ENCODE data around the gene ARIH1. TPM values are rescaled to one million over a fixed set of nuclear protein-coding genes. Genes with fewer than 3 reads are reported as not detected.
"Not testable (repeated sequence)": the region's sequence is repeated elsewhere in the genome, so short reads cannot be mapped to it uniquely, and the experiment has no call there.

The ARIH1 gene
- total RNA-seq, 4 donors from 2014 or later, result 28.2 to 215 (median 53.7) TPM

GRCh38 chr15:72474912-72475628 lies 940 bp downstream of the ARIH1 start:
- DNase-seq, result peak; percentile 70
- TF ChIP-seq POLR2A (IDR thresholded peaks at IDR 0.05), result peak; percentile 50 to 59
- TF ChIP-seq CTCF (IDR thresholded peaks at IDR 0.05), result peak in 1 of 4 experiments; percentile 22
- Histone ChIP-seq H3K4me3 (peak overlapping the region; percentile 85 to 86), H3K4me1 (peaks cover 10 to 13% of the 10 kb centered on the region in 2 donors), H3K27ac (peak overlapping the region; percentile 99), H3K9me3 (no peaks in the 10 kb centered on the region), H3K27me3 (no peaks in the 10 kb centered on the region), H3K36me3 (no peaks in the 10 kb centered on the region)
- intact Hi-C loops (cut with DNase I; ENCODE audit: low total_unique reads), result no loop called here

GRCh38 chr15:72475674-72476073 lies 1.5 kb downstream of the ARIH1 start:
- H3K27me3 ChIP-seq, result no peaks in the 10 kb centered on the region
- peak overlapping the region; percentile 85 to 86 for H3K4me3 ChIP-seq
- DNase-seq, result no peak
- TF ChIP-seq CTCF (IDR thresholded peaks at IDR 0.05), result no peak
- TF ChIP-seq POLR2A (IDR thresholded peaks at IDR 0.05), result no peak
- intact Hi-C loops (cut with DNase I; ENCODE audit: low total_unique reads), result no loop called here
- H3K4me1 ChIP-seq, result peaks cover 10 to 13% of the 10 kb centered on the region in 2 donors
- H3K27ac ChIP-seq, result peak overlapping the region; percentile 99
- H3K36me3 ChIP-seq, result no peaks in the 10 kb centered on the region
- no peaks in the 10 kb centered on the region for H3K9me3 ChIP-seq

GRCh38 chr15:72476330-72476729 lies 2.2 kb downstream of the ARIH1 start:
- H3K4me3 ChIP-seq, result peak overlapping the region in 1 of 2 donors; percentile 85
- H3K36me3 ChIP-seq; H3K27me3 ChIP-seq; intact Hi-C loops (cut with DNase I; ENCODE audit: low total_unique reads); H3K9me3 ChIP-seq; DNase-seq: not testable (repeated sequence)
- H3K27ac ChIP-seq, result peak overlapping the region in 1 of 2 donors; percentile 99
- H3K4me1 ChIP-seq, result peaks cover 10 to 13% of the 10 kb centered on the region in 2 donors

- intact Hi-C loops (cut with DNase I; ENCODE audit: low total_unique reads), result no loop called here
These were observed 7.0 kb downstream of the ARIH1 start for GRCh38 chr15:72481015-72481659.

GRCh38 chr15:72482275-72482674 lies 8.1 kb downstream of the ARIH1 start:
- Histone ChIP-seq H3K4me3 (no peak overlapping the region), H3K27me3 (no peaks in the 10 kb centered on the region), H3K4me1 (peaks cover under 1 to 8% of the 10 kb centered on the region in 2 donors), H3K36me3 (no peaks in the 10 kb centered on the region), H3K9me3 (no peaks in the 10 kb centered on the region), H3K27ac (no peak overlapping the region)
- TF ChIP-seq POLR2A (IDR thresholded peaks at IDR 0.05), result no peak
- no peak for TF ChIP-seq CTCF (IDR thresholded peaks at IDR 0.05)
- intact Hi-C loops (cut with DNase I; ENCODE audit: low total_unique reads), result no loop called here
- no peak for DNase-seq

More at GRCh38 chr15:72481015-72481659, 7.0 kb downstream of the ARIH1 start:
- no peak for DNase-seq
- no peak overlapping the region for H3K4me3 ChIP-seq
- H3K27me3 ChIP-seq, result no peaks in the 10 kb centered on the region
- no peak overlapping the region for H3K27ac ChIP-seq
- no peaks in the 10 kb centered on the region for H3K9me3 ChIP-seq
- peaks cover 4 to 13% of the 10 kb centered on the region in 2 donors for H3K4me1 ChIP-seq
- no peaks in the 10 kb centered on the region for H3K36me3 ChIP-seq
- TF ChIP-seq CTCF (IDR thresholded peaks at IDR 0.05) (no peak), POLR2A (IDR thresholded peaks at IDR 0.05) (no peak)

All from uterus (tissue), 4 donors.